Glomerular visceral epithelial cell (primary cell): ENCODE measurements around the gene MTOR.

Experiments used
- DNase-seq: peaks from one replicate; pipeline ENCODE4 v3.0.0-alpha.2; 2016; ENCODE audit errors: extremely low spot score

MTOR gene

DNA sequence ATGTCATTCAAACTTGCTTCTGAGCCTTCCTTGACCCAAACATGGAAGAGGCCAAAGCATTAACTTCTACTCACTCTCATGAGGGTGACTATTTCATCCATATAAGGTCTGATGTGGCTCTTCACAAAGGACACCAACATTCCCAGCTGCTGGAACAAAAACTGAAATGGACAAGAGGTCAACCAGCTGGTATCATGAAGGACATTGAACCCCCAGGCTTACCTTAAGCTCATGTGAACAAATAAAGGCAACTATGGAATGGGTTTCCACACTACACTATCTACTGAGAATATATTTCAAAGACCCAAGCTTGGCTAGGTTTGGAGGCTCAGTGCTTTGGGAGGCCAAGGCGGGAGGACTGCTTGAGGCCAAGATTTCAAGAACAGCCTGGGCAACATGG lies 46.3 kb downstream of the MTOR start:
- DNase-seq: no peak

DNA sequence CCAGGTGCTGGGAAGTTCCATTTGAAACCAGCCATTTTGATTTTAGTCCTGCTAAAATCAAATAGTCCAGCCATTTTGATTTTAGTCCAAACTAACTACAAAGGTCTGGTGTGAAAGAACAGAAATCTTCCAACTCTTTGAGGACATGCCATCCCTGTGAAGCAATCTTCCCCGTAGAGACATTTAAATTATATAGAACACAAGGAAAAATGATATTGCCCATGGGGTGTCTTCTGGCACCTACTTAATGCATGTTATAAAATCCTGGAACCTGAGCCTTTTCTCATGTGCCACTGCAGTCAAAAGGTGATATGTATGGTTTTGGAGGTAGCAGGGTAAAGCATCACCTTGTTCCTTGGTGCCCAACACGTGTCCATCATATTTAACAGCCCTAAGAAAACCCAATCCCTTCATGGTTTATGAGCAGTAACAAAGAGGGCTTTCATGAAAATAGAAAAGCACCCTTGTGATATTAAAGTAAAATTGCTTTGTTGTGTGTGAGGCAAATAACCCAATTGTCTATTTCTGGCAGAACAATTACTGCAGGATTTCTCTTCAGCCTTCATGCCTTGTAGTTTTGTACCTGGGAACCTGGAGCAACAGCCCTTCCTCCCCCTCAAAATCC lies 46.9 kb downstream of the MTOR start:
- no peak for DNase-seq

DNA sequence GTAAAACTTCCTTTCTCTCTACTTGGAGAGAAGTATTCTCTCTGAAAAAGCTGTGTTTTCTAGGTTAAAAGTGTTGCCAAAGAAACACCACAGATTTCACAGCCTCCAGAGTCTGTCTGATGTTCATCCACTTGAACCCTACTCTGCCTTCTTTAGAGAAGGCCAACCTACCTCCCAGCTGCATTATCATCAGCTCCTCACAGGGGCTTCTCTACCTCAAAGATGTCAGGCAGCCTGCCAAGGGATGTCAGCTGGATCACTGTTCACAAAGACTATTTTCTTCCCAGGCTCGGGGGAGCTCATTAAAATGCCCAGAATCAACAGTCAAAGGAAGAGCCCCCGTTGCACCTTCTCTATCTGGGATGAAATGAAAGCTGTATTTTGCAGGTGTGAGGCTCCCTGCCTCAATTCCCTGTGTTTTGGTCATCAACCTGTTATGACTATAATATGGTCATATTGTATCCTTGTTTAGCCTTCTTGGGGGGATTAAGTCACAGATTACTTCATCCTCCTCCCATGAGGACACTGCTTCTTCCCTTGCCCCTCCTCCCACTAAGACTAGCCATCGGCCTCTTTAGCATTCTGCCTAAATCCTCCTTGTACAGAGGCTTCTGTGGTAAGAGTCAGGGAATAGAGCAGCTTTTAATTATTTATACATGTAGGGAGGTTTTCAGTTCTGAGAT lies 47.5 kb downstream of the MTOR start:
- DNase-seq: no peak

DNA sequence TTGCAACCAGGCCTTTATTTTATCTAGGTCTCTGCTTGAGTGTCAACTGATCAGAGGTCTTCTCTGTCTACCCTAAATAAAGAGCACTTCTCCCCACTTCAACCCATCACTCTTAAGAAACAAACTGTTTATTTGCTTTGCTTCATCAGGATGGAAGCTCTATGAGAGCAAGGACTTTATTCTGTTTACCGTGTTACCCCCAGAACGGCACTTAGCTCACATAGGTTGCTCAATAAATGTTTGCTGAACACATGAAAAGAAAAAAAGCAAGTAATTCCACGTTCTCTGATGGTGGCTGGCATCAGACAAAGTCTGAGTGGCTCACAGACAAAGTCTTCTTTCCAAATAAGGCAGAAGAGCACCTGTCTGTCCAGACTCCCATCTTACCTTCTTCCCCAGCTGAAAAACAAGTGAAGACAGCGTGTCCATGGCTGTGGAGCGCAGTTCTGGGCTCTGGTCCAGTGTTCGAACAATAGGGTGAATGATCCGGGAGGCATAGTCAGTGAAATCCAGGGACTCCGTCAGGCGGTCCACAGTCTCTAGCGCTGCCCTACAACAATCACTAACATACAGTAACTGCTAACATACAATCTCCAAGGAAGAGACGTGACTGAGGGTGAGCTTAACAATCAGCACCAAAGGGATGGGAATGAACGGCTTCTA lies 50.3 kb downstream of the MTOR start:
- no peak for DNase-seq

DNA sequence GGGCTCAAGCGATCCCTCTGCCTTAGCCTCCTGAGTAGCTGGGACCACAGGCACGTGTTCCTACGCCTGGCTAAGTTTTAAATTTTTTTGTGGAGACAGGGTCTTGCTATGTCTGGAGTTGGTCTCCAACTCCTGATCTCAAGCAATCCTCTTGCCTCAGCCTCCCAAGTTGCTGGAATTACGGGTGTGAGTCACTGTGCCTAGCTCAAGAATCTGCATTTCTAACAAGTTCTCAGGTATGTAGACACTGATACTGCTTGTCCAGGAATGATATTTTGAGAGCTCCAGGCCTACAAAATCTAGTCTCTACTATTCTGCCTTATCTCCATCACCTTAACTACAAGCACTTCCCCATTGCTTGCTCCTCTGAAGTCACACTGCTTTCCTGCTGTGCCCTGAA lies 50.9 kb downstream of the MTOR start:
- no peak for DNase-seq

DNA sequence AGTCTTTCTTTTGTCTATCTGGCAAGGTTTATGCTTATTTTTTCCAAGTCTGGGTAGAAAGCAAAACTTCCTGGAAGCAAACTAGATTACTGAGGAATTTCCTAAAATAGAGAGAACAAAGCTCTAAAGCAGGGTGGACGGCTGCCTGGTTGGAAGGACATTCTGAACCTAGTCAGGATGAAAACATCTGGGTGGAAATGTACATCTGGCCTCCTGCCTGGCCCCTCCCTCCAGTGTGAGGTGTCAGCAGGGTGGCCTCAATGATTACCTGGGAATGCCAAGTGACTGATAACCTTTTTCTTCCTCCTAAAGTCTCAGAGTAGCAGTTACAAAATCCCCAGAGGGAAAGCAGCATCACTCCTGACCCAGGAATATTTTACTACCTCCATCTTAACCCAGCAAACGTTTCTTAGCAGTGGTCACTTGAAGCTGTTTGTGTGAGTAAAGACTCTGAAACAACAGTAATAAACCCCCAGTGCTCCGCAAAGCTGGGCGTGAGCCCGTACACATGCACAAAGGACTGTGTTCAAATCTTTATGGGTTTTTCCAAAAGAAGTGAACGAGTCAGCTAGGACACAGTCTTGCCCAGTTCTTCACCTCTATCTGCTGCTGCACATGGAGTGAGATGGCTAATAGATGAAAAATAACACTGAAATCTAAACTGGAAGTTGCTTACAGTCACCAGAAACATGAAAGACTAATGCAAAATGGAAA lies 54.3 kb downstream of the MTOR start:
- DNase-seq: no peak

DNA sequence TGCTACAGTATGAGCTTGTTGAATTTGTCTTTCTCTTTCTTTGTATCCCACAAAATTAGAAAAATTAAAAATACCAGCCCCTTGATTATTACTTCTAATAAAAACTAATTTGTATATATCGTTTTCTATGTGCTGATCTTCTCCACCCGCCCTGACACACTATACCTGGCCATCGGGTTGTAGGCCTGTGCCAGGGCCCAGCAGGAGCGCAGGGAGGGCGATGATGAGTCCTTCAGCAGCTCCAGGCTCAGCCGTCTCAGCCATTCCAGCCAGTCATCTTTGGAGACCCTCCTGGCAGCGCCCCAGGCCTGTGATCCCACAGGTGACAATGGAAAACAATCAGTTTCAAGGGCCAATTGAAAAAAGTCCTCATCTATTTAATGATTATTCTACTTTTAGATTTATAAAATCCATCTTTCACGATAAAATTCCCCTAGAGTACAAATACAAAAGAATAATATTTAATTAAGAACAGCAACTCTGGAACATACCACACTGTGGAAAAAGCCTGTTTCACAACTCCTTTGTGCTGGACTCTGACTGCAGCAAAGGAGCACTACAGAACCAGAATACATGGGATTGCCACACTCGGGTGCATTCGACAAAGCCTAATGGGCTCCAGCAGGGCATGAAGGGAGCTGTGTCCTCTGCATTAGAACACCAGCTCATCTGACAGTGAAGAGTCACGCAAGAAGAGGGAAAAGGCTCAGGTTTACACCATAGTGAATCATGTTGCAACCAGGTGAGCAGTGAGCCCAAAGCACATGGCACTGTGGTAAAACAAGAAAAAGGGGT lies 57.8 kb downstream of the MTOR start:
- no peak for DNase-seq

DNA sequence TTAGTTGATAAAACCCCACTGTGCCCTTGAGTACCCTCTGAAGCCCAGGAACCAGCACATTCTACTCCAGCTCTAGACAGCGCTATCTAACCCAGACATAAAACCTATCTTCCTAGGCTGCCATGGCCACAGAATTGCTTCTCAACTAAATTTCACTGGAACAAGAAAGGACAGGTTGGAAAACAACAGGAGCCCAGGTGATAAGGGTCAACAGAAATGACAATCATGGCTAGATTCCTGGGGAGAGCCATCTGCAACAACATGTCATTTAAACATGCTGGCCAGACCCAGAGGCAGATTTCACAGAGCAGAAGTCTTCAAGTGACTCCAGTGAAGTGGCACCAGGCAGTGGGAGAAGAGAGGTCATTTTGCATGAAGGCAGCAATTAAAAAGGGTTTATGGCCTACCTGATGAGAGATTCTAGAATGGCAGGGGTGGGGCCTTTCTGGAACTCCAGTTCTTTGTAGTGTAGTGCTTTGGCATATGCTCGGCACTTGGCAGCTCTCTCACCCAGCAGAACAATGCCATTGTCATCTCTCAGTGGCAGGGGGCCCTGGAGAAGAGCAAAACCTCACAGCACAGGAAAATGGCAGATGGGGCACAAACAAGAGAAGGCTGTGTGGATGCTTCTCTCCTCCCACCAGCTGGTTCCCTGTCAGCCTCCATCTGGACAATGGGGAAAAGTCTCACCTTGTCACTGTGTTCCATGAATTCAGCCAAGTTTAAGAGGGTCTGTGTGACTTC lies 63.3 kb downstream of the MTOR start:
- no peak for DNase-seq

DNA sequence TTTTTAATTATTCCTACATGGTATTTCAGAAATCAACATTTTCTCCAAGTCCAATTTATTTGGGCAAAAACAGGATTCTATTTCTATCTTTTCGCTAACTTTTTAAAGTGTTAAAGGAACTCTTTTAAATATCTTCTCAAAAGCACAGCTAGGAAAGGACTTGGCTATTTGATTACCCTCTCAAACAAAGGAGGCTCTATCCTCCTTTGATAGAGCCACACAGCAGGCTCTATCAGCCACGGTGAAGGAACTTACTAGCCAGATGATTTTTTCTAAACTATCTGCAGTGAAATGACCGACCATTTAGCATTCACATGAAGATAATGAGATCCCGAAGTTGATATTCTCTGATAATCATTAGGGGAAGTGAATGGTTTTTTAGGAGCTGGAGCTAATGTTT lies 64.1 kb downstream of the MTOR start:
- no peak for DNase-seq

DNA sequence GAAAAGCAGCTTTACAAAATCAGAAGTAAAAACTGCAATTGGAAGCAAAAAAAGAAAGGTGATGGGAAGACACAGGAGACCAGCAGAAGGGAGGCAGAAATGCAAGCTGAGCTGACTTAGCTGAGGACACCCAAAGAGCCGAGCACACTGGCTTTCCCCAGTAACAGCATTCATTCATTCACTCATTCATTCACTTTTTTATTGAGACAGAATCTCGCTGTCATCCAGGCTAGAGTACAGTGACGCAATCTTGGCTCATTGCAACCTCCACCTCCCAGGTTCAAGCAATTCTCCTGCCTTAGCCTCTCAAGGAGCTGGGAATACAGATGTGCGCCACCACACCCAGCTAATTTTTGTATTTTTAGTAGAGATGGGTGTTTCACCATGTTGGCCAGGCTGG lies 65.0 kb downstream of the MTOR start:
- no peak for DNase-seq

DNA sequence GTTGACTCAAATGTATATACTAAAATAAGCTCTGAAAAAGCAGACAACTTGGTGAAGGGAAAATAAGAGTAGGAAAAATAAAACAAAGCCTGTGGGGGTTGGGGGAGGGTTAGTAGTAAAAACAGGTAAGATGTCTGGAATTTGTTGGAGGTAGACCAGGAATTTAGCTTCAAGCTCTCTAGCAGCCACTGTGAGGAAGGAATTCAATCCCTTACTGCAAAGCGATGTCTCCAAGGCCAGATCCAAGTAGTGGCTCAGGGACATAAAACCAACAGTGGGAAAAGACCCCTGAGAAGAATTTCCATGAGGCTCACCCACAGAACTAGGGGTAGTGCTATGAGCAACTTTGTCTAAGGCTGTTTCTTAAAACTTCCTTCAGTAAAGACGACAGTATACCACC lies 65.4 kb downstream of the MTOR start:
- no peak for DNase-seq

DNA sequence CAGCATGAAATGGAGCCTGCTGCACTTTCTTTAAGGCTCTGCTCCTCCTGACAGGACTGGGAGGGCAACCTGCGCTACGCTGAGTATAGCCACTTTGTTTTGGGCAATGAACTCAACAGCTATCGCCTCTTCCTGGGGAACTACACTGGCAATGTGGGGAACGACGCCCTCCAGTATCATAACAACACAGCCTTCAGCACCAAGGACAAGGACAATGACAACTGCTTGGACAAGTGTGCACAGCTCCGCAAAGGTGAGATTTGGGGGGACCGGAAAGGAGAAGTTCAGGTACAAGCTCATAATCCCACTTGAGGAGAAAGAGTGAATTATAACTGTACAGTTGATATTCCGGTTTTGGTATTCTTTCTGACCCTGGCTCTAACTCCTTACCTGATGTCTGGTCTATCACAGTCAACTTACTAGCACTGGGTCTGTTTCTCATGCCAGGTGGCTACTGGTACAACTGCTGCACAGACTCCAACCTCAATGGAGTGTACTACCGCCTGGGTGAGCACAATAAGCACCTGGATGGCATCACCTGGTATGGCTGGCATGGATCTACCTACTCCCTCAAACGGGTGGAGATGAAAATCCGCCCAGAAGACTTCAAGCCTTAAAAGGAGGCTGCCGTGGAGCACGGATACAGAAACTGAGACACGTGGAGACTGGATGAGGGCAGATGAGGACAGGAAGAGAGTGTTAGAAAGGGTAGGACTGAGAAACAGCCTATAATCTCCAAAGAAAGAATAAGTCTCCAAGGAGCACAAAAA lies 67.8 kb downstream of the MTOR start:
- no peak for DNase-seq

DNA sequence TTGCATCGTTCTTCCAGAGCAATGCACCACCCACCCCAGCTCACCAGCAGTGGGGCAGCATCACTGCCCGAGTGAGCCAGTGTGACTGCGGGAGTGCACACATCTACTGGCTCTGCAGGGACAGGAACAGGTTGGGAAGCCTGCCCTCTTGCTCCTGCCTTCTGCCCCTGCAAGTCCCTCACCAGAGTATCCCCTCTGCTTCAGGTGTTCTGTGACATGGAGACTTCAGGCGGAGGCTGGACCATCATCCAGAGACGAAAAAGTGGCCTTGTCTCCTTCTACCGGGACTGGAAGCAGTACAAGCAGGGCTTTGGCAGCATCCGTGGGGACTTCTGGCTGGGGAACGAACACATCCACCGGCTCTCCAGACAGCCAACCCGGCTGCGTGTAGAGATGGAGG lies 69.0 kb downstream of the MTOR start:
- DNase-seq: no peak

DNA sequence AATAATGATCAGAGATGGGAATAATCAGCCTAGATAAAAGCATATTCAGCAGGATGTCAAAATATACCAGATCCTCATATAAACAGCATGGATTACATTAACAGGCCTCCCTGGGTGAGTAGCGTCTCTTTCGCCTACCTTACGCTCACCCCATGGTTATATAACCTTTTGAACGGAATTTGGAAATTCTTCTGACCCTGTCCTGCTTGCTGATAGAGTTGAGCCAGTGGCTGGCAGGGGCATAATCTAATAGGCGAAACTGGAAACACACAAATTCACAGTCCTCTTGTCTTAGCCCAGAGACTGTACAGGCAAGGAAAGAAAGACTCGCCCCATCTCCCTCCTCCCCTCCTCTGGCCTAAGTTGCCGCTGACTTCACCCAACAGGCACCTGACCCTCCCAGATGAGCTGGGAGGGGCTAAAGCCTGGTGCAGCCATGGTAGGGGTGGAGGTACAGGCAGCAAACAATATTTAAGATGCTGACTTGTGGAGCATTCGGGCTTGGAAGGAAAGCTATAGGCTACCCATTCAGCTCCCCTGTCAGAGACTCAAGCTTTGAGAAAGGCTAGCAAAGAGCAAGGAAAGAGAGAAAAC lies 73.4 kb downstream of the MTOR start, which contains the start of gene ANGPTL7:
Gene ANGPTL7 (plus strand): TSS at position 498 of the 594 bp plus-strand sequence. CDS start 225 bp downstream, outside the sequence.
- DNase-seq: no peak

DNA sequence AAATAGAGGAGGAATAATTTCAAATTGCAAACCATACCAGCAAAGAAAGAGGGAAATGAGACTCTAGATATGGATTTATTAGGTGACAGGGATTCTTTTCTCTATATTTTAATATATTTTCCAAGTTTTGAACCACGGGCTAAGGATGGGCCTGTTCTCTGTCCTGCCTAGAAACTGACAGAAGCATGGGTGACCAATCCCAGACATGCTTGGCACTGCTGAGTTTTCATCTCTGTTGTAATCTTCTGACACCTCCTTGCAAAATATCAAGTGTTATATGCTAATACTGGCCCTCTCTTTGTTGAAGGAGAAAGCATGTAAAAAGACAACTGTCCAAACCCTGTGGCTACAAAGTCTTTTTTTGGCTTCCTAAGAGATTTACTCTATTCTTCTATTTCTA lies 74.0 kb downstream of the MTOR start:
- DNase-seq: no peak

DNA sequence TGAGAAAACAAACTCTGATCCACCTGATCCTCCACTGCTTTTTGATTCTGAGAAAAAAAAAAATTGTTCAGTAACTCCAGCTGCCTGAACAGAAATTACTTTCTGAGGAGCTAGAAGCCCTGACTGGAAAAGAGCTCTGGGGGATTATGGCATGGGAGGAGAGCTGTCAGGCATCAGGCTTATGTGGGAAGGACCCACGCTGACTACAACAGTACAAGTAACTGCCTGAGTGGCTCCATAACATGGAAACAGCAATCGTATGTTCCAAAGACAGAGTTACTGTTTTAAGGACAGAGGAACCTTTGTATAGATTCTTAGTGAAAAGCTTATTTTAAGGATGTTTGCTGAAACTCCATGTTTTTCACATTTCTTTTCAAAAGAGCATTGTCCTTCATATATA lies 74.4 kb downstream of the MTOR start:
- DNase-seq: no peak

DNA sequence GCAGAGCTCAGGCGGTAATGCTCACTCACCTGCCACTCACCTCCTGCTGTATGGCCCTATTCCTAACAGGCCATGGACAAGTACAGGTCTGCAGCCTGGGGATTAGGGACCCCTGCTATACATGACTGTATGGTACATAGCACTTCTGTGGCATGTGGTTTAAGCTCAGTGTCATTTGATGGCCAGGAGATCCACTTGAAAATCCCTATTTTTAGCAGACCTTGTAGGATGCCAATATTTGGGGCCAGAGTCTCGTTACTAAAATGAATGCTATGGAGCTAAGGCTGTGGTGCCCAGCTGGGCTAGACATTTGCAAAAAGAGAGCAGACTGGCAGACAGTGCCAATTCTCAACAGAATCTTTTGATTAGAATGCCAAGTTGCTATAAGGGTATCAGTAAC lies 74.9 kb downstream of the MTOR start:
- DNase-seq: no peak

DNA sequence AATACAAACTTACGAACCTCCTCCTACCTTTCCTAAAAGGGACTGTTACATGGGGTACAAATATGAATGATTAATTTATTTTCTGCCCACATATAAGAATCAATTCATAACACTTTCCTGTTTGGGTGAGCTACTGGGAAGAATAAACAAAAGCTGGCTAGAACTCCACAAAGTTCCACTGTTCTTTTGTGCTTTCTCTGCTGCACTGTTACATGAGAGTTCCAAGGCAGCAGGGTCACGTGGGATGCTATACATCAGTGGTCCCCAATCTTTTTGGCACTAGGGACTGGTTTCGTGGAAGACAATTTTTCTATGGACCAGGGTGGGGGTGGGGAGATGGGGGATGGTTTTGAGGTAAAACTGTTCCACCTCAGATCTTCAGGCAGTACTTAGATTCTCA lies 75.4 kb downstream of the MTOR start:
- no peak for DNase-seq

DNA sequence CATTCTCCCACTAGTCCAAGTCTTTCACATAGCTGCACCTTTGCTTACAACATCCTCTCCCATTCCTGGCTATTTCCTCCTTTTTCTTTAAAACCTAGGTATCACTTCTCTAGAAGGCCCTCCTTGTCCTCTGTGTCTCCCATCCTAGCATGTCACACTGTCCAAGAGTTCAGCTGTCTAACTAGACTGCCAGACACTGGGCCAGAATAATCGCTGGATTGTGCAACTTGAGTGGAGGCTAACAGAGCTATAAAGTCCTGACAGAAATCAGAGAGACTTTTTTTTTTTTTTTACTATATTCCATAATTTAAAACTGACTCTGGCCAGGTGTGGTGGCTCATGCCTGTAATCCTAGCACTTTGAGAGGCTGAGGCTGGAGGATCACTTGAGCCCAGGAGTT lies 77.4 kb downstream of the MTOR start:
- no peak for DNase-seq

DNA sequence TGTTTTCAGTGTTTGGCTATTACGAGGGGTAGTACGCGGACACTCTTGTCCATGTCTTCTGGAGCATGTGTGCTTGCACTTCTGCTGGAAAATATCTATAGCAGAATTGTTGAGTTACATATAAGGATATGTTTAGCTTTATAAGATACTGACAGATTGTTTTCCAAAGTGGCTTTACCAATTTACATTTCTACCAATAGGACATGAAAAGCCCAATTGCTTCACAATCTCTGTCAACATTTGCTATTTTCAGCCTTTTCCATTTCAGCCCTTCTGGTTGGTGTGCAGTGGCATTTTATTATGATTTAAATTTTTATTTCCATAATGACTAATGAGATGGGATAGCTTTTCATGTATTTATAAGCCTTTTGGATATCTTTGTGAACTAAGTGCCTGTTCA lies 79.5 kb downstream of the MTOR start:
- no peak for DNase-seq
